OCI-LY1 (cell line): ENCODE measurements around the gene ADK.

Experiments
- H2AFZ ChIP-seq: fragments of 200-600 bp; sonication (generic), shearing (Covaris generic); 2 replicates; pipeline ENCODE4 v1.6.0; 2014; ENCODE audit warnings: antibody characterized with exemption, mild to moderate bottlenecking, low read length
- H3F3A ChIP-seq: fragments of 200-600 bp; sonication (generic), shearing (Covaris generic); 2 replicates; pipeline ENCODE4 v1.6.0; 2014; ENCODE audit warnings: mild to moderate bottlenecking, antibody characterized with exemption, low read length, moderate library complexity; ENCODE audit not compliant: insufficient read depth
- H3K27ac ChIP-seq: fragments of 200-600 bp; sonication (generic); 2 replicates; pipeline ENCODE4 v1.5.1; 2014; ENCODE audit warnings: low read length, mixed run types, mild to moderate bottlenecking, low read depth; ENCODE audit not compliant: poor library complexity, severe bottlenecking
- H3K27me3 ChIP-seq: fragments of 200-600 bp; sonication (generic); 2 replicates; pipeline ENCODE4 v1.6.0; 2014; ENCODE audit warnings: antibody characterized with exemption, mild to moderate bottlenecking, low read length, moderate library complexity; ENCODE audit not compliant: insufficient read depth
- H3K36me3 ChIP-seq: fragments of 200-600 bp; sonication (generic); 2 replicates; pipeline ENCODE4 v1.6.1; 2014; ENCODE audit warnings: mild to moderate bottlenecking, antibody characterized with exemption, low read length, moderate library complexity, mixed read lengths; ENCODE audit not compliant: insufficient read depth
- H3K4me1 ChIP-seq: fragments of 200-600 bp; sonication (generic); 2 replicates; pipeline ENCODE4 v1.5.1; 2014; ENCODE audit warnings: mild to moderate bottlenecking, low read length, moderate library complexity; ENCODE audit not compliant: insufficient read depth, severe bottlenecking
- H3K4me2 ChIP-seq: fragments of 200-600 bp; sonication (generic), shearing (Covaris generic); 2 replicates; pipeline ENCODE4 v1.6.1; 2014; ENCODE audit warnings: low read length
- H3K4me3 ChIP-seq: fragments of 200-600 bp; sonication (generic); 2 replicates; pipeline ENCODE4 v1.5.1; 2014; ENCODE audit warnings: low read length, low read depth, mild to moderate bottlenecking, mixed read lengths; ENCODE audit not compliant: poor library complexity, severe bottlenecking
- H3K79me2 ChIP-seq: fragments of 200-600 bp; shearing (Covaris generic); 2 replicates; pipeline ENCODE4 v1.6.1; 2016; ENCODE audit warnings: mixed run types, low read length, mixed read lengths; ENCODE audit not compliant: insufficient read depth
- H3K9ac ChIP-seq: fragments of 200-600 bp; sonication (generic), shearing (Covaris generic); 2 replicates; pipeline ENCODE4 v1.6.1; 2014; ENCODE audit warnings: mild to moderate bottlenecking, low read length, mixed read lengths
- H3K9me2 ChIP-seq: fragments of 200-600 bp; sonication (generic), shearing (Covaris generic); 2 replicates; pipeline ENCODE4 v1.6.1; 2014; ENCODE audit warnings: low read depth, mild to moderate bottlenecking, low read length, mixed read lengths
- H3K9me3 ChIP-seq: fragments of 200-600 bp; shearing (Covaris generic); 2 replicates; pipeline ENCODE4 v1.6.1; 2014; ENCODE audit warnings: low read length, mixed read lengths
- H4K20me1 ChIP-seq: fragments of 200-600 bp; sonication (generic), shearing (Covaris generic); 2 replicates; pipeline ENCODE4 v1.6.0; 2016; ENCODE audit warnings: mild to moderate bottlenecking, low read length; ENCODE audit not compliant: insufficient read depth
- EZH2 ChIP-seq: fragments of 200-600 bp; sonication (generic), shearing (Covaris generic); IDR thresholded peaks from 2 replicates; pipeline ENCODE4 v1.8.0; 2017; ENCODE audit warnings: borderline replicate concordance, mixed run types, mild to moderate bottlenecking, antibody characterized with exemption, low read length, moderate library complexity, mixed read lengths
- TF ChIP-seq, protein P1 (sequence below): fragments of 200-600 bp; sonication (generic), shearing (Covaris generic); IDR thresholded peaks from 2 replicates; pipeline ENCODE4 v1.5.1; 2017; ENCODE audit warnings: mild to moderate bottlenecking, antibody characterized with exemption, low read length, moderate library complexity, mixed read lengths

ADK gene

GRCh38 chr10:74384615-74385183, 233.7 kb downstream of the ADK start:
- Histone ChIP-seq H3K27me3 (no peaks in the 10 kb centered on the region), H3K9me3 (no peaks in the 10 kb centered on the region), H3K9me2 (no peaks in the 10 kb centered on the region), H3F3A (no peaks in the 10 kb centered on the region; the same call in 1 of the 2 replicates), H3K9ac (no peak overlapping the region), H3K79me2 (no peaks in the 10 kb centered on the region), H3K4me2 (no peak overlapping the region), H3K36me3 (no peaks in the 10 kb centered on the region), H3K4me3 (no peak overlapping the region), H3K27ac (no peak overlapping the region), H4K20me1 (no peaks in the 10 kb centered on the region), H2AFZ (no peak overlapping the region), H3K4me1 (peaks cover 13% of the 10 kb centered on the region)
- TF ChIP-seq, protein P1, sequence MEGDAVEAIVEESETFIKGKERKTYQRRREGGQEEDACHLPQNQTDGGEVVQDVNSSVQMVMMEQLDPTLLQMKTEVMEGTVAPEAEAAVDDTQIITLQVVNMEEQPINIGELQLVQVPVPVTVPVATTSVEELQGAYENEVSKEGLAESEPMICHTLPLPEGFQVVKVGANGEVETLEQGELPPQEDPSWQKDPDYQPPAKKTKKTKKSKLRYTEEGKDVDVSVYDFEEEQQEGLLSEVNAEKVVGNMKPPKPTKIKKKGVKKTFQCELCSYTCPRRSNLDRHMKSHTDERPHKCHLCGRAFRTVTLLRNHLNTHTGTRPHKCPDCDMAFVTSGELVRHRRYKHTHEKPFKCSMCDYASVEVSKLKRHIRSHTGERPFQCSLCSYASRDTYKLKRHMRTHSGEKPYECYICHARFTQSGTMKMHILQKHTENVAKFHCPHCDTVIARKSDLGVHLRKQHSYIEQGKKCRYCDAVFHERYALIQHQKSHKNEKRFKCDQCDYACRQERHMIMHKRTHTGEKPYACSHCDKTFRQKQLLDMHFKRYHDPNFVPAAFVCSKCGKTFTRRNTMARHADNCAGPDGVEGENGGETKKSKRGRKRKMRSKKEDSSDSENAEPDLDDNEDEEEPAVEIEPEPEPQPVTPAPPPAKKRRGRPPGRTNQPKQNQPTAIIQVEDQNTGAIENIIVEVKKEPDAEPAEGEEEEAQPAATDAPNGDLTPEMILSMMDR, result no peak
- no peak for TF ChIP-seq EZH2

GRCh38 chr10:74388801-74389200, 237.8 kb downstream of the ADK start:
- H3K9ac ChIP-seq, result no peak overlapping the region
- H3K9me2 ChIP-seq, result no peaks in the 10 kb centered on the region
- no peaks in the 10 kb centered on the region for H4K20me1 ChIP-seq
- no peaks in the 10 kb centered on the region for H3K79me2 ChIP-seq
- H3K4me1 ChIP-seq, result peaks cover 7% of the 10 kb centered on the region
- peaks cover 5% of the 10 kb centered on the region; the same call in 1 of the 2 replicates for H3K36me3 ChIP-seq
- H3K9me3 ChIP-seq, result no peaks in the 10 kb centered on the region
- H3K4me3 ChIP-seq, result no peak overlapping the region
- no peak for TF ChIP-seq EZH2
- TF ChIP-seq, protein P1, result no peak
- H3K27ac ChIP-seq, result no peak overlapping the region
- H3K27me3 ChIP-seq, result no peaks in the 10 kb centered on the region
- H3F3A ChIP-seq, result no peaks in the 10 kb centered on the region; the same call in 1 of the 2 replicates
- H2AFZ ChIP-seq, result no peak overlapping the region
- H3K4me2 ChIP-seq, result no peak overlapping the region

- Histone ChIP-seq H3K9me3 (no peaks in the 10 kb centered on the region), H3K4me1 (no peaks in the 10 kb centered on the region), H3K27ac (no peak overlapping the region), H3K4me2 (no peak overlapping the region), H4K20me1 (no peaks in the 10 kb centered on the region), H3K4me3 (no peak overlapping the region), H3K79me2 (no peaks in the 10 kb centered on the region), H2AFZ (no peak overlapping the region), H3K36me3 (peaks cover 24% of the 10 kb centered on the region), H3K9me2 (no peaks in the 10 kb centered on the region), H3K9ac (no peak overlapping the region), H3F3A (no peaks in the 10 kb centered on the region), H3K27me3 (no peaks in the 10 kb centered on the region)
- no peak for TF ChIP-seq EZH2
- TF ChIP-seq, protein P1, result no peak
Measured at GRCh38 chr10:74391786-74392185, 240.8 kb downstream of the ADK start.
